Ureter (tissue), 1 donor: Measurements from ENCODE around the gene ALOX5. TPM values are rescaled to one million over a fixed set of nuclear protein-coding genes. Genes with fewer than 3 reads are reported as not detected.
A peak's percentile ranks its signal among the peaks of the same experiment; 100 is the strongest.
"Not testable (repeated sequence)": the region's sequence is repeated elsewhere in the genome, so short reads cannot be mapped to it uniquely, and the experiment has no call there.

ENCODE experiments used
- DNase-seq: peaks from one replicate; pipeline ENCODE4 v3.0.0-alpha.2; 2020; ENCODE audit warnings: low spot score
- total RNA-seq: library from RNA; stranded (reverse); gene quantifications from one replicate; pipeline ENCODE4 v1.2.4, GENCODE V29; 2023
- donor health status: DM: yes; HTN: yes; CAD: no.

ALOX5 gene
- total RNA-seq, 1 donor from 2014 or later: 237 TPM

DNA sequence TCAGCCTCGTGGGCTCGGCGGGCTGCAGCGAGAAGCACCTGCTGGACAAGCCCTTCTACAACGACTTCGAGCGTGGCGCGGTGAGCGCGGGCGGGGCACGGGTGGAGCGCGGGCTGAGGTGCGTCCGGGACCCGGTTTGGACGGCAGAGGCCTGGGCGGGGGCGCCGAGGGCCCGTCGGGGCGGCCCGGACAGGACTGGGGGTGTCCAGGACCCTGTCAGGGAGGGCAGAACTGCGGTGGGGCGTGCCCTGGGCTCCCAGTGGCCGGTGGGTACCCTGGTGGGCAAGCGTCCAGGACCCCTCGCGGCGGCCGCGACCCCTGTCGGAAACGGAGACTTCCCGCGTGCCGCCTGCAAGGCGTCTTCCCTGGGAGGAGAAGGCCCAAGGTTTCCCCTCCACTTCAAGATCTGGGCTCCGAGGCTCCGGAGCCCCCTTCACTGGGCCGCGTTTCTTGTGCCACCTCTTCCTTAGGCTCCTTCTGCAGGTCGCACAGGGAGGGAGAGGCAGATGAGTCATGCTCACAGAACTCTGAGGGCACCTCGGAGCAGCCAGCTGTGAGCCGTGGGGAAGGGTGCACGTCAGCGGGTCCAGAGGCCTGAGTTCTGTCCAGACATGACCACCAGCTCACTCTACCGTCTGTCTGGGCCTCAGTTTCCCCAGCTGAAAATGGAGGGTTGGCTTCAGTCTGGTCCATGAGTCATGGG is 485 bp downstream of the ALOX5 start:
- peak; percentile 46 for DNase-seq

DNA sequence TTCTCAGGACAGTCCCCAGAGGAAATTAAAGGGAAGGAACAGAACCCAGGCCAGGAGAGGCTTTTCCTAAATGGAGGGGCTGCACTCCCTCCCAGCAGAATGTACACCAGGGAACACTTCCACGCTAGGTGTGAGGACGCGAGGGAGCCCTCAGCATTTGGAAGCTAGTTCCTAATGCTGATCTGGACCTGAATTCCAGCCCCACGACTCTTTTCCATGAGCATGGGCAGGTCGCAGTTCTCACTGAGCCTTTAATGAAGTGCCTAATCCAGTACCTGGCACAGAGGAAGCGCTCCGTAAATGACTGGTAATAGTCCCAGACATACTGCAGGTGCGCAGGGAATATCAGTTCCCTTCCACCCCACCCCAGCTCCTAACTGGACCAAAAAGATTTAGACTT is 1.1 kb downstream of the ALOX5 start:
- no peak for DNase-seq

DNA sequence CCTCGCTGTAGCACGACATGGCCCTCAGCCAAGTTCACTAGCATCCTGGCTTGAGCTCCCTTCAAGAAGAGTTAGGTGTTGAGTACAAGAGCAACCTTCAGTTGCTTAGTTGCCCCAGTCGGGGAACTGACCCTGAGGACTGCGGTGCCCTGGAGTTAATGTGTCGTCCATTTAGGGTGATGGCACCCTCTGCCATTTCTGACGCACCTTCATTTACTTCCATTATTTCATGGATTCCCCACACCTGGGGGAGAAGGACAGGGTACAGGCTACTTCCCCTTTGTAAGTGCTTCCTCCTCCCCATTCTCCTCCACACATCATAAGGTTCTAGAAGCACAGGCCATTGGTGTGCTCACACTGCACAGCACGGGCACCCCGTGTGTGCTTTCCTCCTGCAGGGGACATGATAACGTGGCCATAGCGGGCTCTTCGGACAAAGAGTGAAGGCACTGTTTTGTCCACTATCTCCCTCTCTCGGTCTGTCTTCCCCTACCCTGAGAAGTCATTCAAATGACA is 1.8 kb downstream of the ALOX5 start:
- no peak for DNase-seq

DNA sequence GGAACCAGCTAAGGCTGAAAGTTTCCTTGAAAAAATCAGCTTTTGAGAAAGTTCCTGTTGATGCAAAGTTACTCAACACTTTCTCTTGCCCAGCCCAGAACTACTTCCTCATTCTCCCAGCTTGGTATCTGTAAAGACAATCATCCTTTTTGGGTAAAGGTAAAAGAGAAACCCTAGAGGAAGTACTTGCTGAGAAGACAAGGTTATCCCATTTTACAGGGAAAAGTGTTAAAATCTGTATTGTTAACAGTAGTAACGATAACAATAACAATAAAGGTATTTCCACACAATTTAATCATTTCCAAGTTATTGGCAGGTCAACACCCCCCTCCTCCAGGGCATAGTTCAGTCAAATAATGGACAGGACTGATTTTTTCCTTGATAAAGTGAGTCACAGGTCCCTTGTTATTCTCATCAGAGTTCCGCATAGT is 2.4 kb downstream of the ALOX5 start:
- DNase-seq: no peak

DNA sequence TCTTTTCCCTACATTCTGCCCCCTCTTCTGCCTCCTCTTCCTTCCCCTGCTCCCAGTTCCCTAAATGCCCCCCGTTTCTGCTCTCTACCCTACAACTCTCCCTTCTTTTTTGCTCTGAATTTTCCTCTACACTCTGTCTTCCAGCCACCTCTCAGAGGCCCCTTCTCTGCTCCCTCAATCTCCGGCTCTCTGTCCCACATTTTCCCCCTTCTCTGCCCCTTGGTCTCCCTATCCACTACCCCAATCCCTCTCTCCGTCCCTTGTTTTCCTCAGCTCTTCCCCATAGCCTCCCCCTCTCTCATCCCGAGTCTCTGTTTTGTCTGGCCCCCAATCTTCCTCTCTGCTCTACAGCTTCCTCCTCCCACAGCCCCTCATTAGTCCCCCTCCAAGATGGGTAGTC is 3.3 kb downstream of the ALOX5 start:
- no peak for DNase-seq

DNA sequence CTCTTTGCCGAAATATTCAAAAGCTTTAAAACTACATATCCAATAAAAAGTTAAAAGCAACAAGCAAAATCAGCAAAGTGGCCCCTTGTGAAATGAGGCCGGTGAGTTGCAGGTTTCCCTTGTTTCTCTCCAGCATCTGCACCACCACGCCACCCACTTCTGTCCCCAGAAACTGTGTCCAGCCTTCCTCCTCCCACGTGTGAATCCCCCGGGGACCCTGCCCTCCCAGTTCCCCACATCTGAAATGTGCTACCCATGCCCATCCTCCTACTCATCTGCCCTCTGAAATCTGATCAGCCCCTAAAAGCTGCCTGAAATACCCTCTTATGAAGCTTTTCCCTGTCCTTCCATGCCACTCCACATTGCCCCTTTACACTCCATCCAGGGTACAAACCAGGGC is 3.8 kb downstream of the ALOX5 start:
- DNase-seq: no peak

DNA sequence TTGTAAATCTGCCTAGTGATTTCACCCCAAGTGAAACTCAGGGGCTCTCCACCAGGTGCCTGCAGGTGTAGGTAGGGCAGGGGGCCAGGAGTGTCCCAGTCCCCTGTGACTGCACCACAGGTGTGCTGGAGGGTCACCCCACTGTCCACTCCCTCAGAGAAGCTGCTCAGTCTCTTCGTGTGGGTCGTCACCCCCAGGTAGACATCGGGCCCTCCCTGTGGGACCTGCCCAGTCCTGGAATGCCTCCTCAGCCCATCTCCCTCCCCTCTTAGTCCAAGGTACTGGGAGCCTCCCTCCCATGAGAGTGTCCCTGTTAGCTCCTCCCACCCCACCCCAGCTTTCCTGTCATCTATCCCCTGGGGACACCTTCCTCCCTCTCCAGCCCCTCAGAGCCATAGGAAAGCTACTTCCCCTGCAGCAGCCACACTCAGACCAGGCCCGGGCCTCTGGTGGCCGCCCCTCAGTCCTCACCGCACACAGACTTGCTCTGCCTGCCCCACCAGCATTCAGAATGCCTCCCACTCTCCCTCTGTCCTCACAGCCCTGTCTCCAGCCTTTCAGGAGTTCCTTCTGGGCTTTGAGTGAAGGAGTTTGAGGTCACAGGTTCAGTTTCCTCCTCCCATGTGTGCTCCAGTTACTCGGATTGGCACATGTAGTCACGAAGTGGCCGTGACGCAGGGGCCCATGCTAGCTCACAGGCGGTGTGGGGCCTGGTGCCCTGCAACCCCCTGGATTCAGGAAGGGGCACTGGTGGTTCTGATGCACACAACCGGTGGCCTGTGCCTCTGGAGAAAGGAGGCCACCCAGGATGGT is 5.1 kb downstream of the ALOX5 start:
- DNase-seq: no peak

DNA sequence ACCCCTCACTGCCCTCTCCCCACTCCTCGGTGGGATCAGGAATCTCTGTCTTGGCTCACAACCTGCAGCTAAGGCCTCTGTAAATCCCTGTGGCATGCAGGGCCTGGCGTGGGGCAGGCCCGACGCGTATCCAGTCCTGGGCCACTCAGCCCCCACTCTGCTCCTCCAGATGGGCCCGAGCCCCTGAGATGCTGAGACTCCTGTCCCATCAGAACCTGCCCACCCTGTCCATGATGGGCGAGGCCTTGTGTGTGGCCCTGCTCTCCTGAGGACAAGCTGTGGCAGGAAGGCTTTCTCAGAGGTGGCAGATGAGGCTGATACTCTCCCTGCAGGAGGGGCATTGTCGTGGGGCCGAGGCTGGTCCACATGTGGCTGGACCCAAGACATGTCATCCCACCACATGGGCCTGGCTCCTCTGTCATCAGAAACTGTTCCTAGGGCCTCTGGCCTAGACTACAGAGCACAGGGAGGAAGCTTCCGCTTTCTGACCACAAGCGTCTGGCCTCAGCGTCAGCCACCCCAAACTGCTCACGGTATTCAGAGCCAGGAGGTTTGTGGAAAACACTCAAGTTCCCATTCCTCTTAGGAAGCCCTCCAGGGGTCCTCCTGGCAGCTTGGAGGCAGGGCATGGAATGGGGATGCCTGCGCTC is 6.0 kb downstream of the ALOX5 start:
- no peak for DNase-seq

DNA sequence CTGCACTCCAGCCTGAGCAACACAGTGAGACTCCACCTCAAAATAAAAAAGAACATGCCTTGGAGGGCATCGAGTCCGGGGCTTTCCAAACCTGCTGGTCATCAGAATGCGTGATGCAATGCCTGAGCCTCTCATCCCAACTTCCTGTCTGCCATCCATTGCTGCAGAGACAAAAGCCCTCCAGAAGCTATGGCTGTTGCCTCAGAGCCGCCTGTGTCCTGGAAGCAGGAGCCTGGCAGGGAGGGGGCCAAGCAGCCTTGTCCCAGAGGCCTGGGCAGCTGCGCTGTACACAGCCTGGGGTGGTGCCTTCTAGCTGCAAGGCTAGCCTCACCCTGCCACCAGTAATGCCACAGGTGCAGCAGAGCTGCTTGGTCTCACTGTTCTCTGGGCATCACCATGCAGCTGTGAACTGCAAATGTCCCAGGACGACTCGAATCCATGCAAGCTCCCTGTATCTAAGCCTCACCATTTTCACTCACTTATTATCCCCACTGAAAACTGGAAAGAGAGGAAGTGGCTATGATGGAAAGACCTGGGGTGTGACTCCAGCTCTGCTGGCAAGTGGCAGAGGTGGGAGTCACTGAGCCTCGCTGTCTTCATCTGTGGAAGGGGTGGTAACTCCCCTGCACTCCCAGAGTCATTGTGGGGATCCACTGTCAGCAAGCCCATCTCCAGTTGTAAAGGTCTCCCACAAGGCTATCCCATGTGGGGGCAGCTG is 7.0 kb downstream of the ALOX5 start:
- DNase-seq: no peak

DNA sequence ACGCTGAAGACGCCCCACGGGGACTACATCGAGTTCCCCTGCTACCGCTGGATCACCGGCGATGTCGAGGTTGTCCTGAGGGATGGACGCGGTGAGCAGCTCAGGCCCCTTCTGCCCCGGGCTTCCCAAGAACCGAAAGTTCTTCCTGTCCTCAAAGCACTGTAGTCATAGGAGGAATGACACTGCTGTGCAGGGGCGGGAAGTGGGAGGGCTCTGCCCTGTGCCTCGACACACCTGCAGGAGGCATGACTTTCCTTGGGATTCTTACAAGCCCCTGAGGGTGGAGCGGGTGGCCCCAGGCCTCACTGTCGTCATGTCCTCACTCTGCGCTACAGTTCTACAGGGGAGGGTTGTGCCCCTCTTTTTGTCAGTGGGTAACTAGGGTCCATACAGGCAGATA is 8.6 kb downstream of the ALOX5 start:
- DNase-seq: no peak

DNA sequence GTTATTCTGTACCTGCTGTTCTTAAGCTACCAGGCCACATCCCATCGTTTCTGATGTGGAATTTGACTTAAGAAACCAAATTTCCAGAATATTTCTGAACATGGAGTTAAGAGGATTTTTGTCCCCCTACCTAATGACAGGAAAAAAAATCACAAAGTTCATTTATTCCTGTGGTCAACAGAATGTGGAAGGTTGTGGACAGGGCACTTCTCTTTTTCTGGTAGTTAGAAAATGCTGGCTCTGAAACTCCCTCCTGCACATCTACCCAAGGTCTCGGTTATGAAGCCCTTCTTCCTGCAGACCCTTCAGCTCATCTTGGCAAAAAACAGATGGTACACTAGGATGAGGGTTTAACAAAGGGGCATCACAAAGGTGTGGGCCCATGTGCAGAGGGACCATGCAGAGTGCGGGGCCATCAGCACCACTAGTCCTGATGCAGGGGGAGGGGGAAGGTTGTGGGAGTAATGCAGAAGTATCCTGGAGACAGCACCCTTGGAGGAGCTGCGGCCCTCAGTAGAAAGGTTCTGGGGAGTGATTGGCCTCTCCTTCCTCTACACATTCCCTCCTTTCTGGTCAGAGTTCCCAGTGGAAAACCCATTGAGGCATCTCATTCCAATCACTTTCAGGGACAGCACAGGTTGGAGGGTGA is 9.8 kb downstream of the ALOX5 start:
- no peak for DNase-seq

DNA sequence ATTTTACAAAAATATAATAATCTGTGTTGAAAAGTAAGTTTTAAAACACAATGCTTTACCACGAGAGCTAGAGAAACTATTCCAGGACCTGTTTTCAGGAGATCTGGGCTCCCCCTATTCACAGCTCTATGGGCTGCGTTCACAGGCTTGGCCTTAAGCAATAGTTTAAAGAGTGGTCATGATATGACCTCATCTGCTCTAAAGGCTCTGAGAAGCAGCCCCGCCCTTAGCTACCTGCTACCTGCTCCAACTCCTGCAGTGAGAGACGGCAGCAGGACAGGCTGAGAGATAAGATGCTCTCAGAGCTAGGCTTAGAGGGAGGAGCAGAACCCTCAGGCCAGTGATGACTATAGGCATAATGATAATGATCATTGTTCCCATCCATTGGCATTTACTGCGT is 12.6 kb downstream of the ALOX5 start:
- DNase-seq: no peak

DNA sequence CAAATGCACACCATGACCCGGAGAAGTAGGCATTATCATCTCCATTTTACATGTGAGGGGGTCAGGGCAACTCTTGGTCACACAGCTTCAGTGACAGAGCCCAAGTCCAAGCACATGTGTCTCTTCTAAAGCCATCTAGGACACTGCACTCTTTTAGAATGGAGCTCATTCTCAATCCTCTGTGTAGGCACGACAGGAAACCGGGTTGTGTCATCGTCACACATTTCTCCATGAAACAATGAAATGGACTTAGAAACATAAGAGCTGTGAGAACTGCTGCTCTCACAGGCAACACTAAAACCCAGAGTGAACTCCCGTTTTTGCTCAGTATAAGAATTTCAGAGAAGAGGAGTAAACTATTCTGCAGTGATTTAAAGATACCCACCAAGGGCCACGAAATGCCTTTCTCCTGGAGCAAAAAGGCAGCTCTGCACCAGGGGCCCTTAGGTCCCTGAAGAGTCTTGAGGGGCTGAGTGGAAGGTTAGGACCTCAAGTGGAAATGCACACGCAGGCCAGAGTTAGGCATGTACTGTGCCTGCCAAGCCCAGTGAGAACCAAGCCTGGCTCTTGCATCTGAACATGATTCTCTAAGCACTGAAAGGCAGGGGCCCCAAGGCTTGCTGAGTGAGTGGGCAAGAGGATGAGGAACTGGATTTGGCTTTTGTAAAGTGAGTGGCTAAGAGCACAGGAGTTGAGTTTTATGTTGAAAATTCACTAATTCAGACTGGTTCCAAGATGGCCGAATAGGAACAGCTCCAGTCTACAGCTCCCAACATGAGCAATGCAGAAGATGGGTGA is 13.3 kb downstream of the ALOX5 start:
- DNase-seq: no peak

DNA sequence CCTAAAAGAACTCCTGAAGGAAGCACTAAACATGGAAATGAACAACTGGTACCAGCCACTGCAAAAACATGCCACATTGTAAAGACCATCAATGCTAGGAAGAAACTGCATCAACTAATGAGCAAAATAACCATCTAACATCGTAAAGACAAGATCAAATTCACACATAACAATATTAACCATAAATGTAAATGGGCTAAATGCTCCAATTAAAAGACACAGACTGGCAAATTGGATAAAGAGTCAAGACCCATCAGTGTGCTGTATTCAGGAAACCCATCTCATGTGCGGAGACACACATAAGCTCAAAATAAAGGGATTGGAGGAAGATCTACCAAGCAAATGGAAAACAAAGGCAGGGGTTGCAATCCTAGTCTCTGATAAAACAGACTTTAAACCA is 15.7 kb downstream of the ALOX5 start:
- DNase-seq: not testable (repeated sequence)

DNA sequence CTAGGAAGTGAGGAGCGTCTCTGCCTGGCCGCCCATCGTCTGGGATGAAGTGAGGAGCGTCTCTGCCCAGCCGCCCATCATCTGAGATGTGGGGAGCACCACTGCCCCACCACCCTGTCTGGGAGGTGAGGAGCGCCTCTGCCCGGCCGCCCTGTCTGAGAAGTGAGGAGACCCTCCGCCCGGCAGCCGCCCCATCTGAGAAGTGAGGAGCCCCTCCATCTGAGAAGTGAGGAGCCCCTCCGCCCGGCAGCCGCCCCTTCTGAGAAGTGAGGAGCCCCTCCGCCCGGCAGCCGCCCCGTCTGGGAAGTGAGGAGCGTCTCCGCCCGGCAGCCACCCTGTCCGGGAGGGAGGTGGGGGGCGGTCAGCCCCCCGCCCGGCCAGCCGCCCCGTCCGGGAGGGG is 17.6 kb downstream of the ALOX5 start:
- not testable (repeated sequence) for DNase-seq

DNA sequence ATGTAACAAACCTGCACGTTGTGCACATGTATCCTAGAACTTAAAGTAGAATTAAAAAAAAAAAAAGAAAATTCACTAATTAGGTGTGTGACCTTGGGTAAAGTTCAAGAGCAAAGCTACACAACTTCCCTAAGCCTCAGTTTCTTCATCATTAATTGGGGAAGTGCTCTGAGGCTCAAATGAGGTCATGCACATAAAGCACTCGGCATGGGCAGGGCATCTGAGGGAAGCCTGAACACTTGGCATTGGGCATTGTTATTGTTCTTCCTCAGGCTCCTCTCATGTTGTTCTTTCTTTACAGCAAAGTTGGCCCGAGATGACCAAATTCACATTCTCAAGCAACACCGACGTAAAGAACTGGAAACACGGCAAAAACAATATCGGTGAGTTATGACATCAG is 21.5 kb downstream of the ALOX5 start:
- DNase-seq: no peak

DNA sequence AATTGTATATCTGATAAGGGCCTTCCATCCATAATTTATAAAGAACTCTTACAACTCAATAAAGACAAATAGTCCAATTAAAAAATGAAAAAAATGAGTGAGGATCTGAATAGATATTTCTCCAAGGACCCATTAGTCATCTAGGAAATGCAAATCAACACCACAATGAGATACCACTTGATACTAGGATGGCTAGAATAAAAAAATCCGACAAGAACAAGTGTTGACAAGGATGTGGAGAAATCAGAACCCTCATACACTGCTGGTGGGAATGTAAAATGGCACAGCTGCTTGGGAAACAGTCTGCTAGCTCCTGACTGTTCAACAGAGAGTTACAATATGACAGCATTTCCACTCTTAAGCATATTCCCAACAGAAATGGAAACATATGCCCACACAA is 24.6 kb downstream of the ALOX5 start:
- DNase-seq: no peak

DNA sequence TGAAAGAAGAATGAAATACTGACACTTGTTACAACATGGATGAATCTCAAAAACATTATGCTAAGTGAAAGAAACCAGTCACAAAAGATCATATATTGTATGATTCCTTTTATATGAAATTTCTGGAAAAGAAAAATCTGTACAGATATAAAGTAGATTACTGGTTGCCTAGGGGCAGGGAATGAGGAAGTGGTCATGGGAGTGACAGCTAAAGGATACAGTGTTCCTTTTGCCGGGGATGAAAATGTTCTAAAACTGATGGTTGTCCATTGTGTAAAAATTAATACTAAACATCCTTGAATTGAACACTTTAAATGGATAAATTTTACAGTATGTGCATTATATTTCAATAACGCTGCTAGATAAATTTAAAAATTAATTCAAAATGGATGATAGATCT is 25.1 kb downstream of the ALOX5 start:
- DNase-seq: no peak

DNA sequence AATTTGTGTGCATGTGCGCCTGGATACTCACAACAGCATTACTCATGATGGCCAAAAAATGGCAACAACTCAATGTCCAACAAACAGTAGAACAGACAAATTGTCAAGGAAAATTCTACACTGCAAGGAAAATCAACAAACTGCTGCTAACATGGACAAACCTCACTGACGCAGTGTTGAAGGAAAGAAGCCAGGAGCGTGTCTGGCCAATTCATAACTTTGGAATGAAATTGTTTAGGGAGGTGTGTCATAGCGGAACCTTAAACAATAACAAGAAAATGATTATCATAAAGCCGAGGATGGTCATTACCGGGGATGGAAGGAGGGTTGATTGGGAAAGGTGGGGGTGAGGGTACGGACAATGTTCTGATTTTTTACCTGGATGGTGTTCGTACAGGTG is 29.1 kb downstream of the ALOX5 start:
- DNase-seq: no peak

DNA sequence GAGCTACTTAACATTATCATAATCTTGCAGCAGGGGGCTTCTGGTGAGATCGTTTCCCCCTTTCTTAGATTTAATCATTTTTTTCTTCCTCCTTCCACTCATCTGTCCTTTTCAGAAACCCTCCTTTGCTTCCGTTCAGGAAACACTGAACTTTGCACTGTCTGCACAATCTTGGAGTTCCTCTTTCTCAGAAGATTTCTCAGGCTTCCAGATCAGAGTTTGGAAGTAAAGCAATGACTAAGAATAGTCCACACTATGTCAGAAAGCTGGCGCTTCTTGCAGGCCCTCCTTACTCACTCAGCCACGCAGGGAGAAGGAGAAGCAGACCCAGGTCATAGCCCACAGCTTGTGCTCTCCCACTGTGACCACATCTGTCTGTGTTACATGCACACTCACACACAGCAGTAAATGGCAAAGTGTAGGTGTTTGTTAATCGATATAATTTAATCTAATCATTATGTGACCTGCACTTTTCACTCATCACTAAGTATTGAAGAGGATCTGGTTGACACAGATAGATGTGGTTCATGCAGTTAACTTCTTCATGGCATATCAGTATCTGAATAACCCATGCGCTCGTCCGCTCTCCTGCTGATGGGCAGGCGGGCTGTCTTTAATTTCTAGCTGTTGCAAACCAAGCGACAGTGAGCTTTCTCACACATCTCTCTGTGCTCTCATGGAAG is 30.2 kb downstream of the ALOX5 start:
- no peak for DNase-seq
